ELR (cell line): Measurements from ENCODE around the gene GGT5.
A peak's percentile ranks its signal among the peaks of the same experiment; 100 is the strongest.
"Not testable (repeated sequence)": the region's sequence is repeated elsewhere in the genome, so short reads cannot be mapped to it uniquely, and the experiment has no call there.

Source experiments
- DNase-seq: peaks from one replicate; pipeline ENCODE4 v3.0.0-alpha.2; 2015; ENCODE audit warnings: low read depth

Gene GGT5

GRCh38 chr22:24232124-24232523 is 12.8 kb downstream of the GGT5 start:
- DNase-seq = no peak

DNA sequence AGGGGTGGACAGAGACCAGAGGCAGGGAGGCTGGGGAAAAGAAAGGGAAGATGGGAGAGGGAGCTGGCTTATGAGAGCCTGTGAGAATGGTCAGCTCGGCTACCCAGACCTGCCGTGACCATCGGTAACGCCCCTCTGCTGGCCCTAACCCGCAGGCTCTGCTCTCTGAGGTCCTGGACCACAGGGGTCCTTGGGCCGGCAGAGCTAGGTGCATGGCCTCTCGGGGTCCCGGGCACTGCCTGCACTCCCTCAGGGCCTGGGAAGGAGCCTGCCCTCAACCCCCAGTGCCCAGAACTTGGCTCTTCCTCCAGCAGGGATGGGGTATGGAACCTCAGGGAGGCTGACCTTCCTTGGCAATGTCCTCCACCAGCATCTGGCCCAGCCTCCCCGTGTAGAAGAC is 13.2 kb downstream of the GGT5 start:
- DNase-seq = no peak

- DNase-seq = peak; percentile 35
These were observed 13.8 kb downstream of the GGT5 start for GRCh38 chr22:24230911-24231656.

DNA sequence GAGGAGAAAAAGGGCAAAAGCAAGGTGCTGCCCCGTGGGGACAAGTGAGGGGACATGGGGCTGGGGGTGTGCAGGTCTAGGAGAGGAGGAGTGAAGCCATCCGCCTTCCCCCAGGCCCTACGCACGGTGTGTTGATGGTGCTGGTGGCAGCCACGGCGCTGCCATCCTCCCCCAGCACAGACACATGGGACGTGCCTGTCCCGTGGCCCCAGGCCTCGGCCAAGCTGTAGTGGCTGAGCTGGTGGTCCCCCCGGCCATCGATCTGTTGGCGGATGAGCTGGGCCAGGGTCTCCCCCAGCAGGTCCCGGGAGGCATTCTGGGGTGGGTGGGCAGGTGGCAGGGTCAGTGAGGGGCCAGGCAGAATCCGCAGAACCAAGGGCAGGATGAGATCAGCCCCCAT is 18.9 kb downstream of the GGT5 start:
- DNase-seq = no peak

DNA sequence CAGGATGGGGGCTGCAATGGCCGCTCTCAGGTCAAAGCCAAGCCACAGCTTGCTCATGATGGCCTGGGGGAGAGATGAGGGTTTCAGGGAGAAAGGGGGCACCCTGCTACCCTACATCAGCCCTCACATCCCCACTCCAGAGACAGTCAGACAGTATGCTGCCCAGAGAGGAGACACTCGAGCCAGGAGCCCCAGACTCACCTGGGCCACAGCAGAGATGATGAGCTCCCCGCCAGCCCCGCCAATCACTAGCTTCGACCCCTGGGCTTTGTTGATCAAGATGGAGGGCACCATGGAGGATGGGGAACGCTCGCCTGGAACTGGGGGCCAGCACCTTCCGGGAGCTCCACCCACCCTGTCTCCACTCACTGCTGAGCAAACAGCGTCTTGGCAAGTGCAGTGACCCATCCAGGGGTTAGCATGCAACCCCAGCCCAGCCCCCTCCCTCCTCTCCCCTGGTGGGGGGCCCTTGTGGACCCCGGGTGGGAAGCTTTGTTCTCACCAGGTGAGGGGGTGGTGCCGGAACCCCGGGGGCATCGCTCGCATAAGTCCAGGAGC is 19.8 kb downstream of the GGT5 start:
- no peak for DNase-seq

DNA sequence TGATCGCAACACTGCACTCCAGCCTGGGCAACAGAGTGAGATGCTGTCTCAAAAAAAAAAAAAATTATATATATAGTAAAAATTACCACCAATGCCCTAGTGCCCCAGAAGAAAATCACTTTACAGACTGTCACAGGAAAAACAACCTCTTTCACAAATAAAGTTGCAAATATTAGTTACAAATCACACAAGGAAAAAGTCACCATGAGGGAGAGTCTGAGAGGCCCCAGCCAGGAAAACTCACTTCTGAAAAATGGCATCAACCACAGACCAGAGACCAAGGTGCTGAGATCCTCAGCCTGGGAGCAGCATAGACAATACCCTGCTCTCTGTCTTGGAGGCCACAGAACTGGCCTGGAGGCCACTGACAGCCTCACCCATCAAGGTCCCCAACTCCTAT is 20.4 kb downstream of the GGT5 start:
- no peak for DNase-seq

DNA sequence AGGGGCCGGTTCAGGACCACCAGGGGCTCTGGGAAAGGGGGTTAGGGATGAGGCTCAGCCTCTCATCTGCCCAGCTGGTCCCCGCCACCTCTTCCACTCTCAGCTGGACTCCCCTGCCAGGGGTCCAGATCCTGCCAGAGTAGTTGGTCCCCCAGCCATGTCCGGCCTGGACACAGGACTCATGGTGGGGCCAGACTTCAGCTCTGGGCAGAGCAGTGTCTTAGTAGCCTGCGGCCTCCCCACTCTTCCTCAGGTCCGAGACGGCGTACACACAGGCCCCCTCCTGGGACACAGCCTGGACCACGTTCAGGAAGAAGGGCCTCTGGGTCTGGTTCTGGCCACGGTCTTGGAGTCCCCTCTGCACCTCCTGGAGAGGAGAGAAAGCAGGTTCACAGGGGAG is 25.1 kb downstream of the GGT5 start:
- DNase-seq = no peak

GRCh38 chr22:24217384-24217783 is 27.5 kb downstream of the GGT5 start:
- no peak for DNase-seq

DNA sequence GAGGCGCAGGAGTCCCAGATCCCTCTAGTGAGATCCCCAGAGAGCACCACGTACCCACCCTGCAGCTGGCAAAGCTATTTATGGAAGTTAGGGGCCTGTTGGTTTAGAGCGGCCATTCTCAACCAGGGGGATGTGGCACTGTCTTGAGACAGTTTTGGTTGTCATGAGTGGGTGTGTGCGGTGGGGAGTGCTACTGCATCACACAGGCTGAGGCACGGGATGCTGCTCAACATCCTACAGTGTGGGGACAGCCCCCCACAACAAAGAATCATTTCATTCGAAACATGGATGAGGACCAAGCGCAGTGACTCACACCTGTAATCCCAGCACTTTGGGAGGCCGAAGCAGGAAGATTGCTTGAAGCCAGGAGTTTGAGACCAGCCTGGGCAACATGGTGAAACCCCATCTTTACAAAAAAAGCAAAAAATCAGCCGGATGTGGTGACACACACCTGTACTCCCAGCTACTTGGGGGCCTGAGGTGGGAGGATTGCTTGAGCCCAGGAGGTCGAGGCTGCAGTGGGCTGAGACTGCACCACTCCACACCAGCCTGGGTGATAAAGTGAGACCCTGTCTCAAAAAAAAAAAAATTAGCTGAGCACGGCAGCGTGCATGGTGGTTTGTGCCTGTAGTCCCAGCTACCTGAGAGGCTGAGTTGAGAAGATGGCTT is 28.2 kb downstream of the GGT5 start:
- no peak for DNase-seq

GRCh38 chr22:24214467-24215285 is 30.2 kb downstream of the GGT5 start:
- no peak for DNase-seq

- not testable (repeated sequence) for DNase-seq
These were observed 31.8 kb downstream of the GGT5 start for GRCh38 chr22:24213111-24213510.

DNA sequence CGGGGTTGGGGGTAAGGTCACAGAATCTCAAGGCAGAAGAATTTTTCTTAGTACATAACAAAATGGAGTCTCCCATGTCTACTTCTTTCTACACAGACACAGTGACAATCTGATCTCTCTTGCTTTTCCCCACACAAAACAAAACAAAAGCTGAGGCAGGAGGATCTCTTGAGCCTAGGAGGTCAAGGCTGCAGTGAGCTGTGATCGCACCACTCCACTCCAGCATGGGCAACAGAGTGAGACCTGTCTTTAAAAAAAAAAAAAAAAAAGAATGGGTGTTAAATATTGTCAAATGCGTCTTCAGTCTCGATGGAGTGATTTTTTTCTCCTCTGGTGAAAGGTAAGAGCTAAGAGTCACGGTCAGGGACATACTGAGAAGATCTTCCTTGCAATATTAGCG is 33.2 kb downstream of the GGT5 start:
- DNase-seq = not testable (repeated sequence)

DNA sequence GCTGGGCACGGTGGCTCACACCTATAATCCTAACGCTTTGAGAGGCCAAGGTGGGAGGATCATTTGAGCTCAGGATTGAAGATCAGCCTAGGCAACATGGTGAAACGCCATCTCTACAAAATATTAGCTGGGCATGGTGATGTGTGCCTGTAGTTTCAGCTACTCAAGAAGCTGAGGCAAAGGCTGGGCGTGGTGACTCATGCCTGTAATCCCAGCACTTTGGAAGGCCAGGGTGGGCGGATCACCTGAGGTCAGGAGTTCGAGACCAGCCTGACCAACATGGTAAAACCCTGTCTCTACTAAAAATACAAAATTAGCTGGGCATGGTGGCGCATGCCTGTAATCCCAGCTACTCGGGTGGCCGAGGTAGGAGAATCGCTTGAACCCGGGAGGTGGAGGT is 34.5 kb downstream of the GGT5 start:
- peak; percentile 50 for DNase-seq

GRCh38 chr22:24209687-24210086 is 35.2 kb downstream of the GGT5 start:
- DNase-seq = no peak

DNA sequence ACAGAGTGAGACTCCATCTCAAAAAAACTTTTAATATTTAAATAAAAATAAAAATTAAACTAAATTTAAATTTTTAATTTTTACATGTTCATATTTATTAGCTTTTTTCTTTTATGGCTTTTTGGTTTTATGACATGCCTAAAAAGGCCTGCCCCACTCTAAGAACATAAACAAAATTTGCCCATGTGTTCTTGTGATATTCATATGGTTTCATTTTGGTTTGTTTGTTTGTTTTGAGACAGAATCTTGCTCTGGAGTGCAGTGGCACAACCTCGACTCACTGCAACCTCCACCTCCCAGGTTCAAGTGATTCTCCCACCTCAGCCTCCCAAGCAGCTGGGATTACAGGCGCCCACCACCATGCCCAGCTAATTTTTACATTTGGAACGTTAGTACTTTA is 35.9 kb downstream of the GGT5 start:
- DNase-seq = peak; percentile 8

DNA sequence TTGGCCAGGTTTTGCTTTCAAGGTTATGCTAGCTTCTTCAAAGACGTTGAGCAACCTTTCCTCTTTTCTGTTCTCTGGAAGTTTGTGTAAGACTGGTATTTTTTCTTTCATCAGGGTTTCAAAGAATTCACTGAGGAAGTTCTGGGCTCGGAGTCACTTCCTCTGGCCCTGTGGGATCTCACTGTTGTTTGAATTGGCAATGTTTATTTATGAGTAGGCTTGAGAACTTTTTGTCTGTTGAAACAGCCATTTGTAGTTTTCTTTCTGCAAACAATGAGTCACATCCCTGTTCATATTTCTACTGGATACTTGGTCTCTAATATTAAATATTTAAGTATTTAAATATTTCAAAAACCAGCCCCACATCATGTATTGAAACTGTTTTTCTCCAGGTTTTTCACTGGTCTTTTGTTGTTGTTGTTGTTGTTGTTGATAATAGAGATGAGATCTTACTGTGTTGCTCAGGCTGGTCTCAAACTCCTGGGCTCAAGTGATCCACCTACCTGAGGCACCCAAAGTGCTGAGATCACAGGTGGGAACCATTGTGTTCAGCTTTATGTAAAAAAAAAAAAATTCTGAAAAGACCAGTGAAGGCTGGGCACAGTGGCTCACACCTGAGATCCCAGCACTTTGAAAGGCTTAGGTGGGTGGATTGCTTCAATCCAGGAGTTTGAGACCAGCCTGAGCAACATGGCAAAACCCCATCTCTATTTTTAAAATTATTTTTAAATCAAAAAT is 36.7 kb downstream of the GGT5 start:
- DNase-seq = peak; percentile 98

GRCh38 chr22:24207264-24208011 is 37.4 kb downstream of the GGT5 start:
- DNase-seq = no peak

DNA sequence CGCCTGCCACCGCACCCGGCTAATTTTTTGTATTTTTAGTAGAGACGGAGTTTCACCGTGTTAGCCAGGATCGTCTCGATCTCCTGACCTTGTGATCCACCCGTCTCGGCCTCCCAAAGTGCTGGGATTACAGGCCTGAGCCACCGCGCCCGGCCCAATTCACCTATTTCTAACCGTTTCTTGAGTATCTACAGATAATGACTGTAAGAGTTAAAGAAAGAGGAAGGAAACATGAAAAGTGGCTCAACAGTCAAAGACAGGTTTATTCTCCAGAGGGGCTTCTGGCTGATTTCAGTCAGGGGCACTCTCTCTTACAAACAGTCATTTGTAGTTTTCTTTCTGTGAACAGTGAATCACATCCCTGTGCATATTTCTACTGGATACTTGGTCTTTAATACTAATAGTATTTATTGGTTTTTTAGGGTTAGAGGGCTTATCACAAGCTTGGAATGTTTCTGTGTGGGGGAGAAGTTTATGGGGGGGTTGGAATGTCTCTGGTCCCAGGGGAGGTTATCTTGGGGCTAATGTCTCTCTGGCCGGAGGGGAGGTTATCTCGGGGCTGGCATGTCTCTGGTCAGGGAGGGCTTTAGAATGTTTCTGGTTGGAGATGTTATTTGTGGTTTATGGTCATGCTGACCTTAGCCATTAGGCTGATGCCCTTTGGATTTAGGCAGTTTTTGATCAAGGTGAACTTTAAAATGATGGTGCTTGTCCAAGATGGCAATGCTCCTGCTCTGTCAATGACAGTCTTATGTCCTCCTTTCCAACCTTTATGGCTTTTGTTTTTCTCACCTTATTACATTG is 38.2 kb downstream of the GGT5 start:
- DNase-seq = peak; percentile 68

GRCh38 chr22:24205438-24206195 is 39.3 kb downstream of the GGT5 start:
- no peak for DNase-seq

DNA sequence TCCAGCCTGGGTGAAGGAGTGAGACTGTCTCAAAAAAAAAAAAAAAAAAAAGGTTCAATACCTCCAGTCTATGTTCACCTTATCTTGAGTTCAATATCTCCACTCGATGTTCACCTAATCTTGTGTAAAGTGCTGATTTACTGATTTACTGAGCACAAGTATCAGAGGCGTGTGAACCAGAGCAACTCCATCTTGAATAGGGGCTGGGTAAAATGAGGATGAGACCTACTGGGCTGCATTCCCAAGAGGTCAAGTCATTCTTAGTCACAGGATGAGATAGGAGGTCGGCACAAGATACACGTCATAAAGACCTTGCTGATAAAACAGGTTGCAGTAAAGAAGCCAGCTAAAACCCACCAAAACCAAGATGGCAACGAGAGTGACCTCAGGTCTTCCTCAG is 41.0 kb downstream of the GGT5 start:
- peak; percentile 68 for DNase-seq
